ENCODE measurements around the gene KIAA0586.
"Not testable (repeated sequence)": the region's sequence is repeated elsewhere in the genome, so short reads cannot be mapped to it uniquely, and the experiment has no call there.

The KIAA0586 gene

GRCh38 chr14:58427281-58428117, at the start of gene KIAA0586, which contains the start of gene TIMM9:
TSS of gene KIAA0586 (plus strand) at chr14:58427719. CDS start at chr14:58428265, 546 bp downstream.
TSS of gene TIMM9 (minus strand) at chr14:58427531. CDS start at chr14:58411945, 15,586 bp downstream.
- DNase-seq = peak; percentile 95

DNA sequence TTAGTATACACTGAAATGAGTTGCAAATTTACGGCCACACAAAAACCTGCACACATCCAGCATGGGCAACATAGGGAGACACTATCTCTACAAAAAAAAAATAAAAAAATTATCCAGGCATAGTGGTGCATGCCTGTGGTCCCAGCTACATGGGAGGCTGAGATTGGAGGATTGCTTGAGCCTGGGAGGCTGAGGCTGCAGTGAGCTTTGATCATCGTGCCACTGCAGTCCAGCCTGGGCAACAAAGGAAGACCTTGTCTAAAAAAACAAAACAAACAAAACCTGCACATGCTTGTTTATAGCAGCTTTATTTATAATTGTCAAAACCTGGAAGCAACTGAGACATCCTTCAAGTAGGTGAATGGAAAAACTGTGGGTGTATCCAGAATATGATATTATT, 36.7 kb upstream of the KIAA0586 start:
- no peak for DNase-seq

DNA sequence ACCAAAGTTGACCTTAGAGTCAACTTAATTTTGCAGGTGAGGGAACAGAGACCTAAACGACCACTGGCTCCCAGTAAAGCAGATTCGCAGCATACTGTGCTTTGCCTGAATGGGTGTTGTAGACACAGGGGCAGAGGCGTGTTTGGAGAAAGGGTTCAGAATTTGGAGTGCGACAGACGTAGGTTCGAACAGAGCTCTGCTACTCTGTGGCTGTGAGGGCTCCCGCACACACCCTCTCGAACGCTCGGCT, 32.0 kb upstream of the KIAA0586 start:
- no peak for DNase-seq

DNA sequence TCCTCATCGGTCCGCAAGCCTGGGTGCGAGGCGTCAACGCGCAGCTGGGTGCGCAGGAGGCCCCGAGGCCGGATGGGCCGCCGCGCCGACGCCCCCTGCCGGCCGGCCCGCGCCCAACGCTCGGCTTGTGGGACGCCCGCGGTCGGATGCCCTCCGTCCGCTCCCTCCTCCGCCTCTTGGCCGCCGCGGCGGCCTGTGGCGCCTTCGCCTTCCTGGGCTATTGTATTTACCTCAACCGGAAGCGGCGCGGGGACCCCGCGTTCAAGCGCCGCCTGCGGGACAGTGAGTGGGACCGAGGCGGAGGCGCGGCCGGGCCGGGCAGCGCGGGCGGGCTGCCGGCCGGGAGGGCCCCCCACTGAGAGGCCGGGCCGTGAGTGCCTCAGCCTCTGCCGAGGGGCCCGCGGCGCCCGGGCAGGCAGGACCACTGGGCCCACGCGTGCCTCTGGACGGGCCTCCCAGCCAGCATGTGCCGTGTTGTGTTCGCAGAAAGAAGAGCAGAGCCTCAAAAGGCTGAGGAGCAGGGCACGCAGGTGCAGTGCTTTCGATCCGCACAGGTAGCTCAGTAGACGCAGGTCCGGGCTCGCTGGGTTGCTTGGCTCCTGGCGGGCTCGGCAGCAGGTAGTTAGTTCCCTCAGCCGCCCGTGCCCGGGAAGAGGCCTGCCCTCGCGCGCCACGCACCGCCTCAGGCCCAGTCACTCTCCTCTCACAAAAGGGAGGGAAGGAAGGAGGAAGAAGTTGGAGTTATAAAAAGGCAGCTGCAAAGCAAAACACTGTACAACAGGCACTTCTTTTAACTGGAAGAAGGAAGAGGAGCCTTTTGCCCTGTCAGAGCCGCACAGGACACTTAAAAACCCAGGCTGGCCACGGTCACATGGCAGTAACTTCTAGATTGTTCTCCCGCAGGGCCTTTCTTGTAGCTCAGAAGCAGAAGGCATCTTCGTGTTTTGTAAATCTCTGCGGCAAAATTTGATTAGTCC, 31.4 kb upstream of the KIAA0586 start, which contains the start of gene TOMM20L:
TOMM20L (plus strand) TSS at position 119 of the 977 bp plus-strand sequence; CDS start at position 147, 28 bp downstream.
- peak; percentile 82 for DNase-seq

- no peak for DNase-seq
Observed at GRCh38 chr14:58397156-58397555, 30.4 kb upstream of the KIAA0586 start.

GRCh38 chr14:58398495-58398894, 29.0 kb upstream of the KIAA0586 start:
- DNase-seq = no peak

DNA sequence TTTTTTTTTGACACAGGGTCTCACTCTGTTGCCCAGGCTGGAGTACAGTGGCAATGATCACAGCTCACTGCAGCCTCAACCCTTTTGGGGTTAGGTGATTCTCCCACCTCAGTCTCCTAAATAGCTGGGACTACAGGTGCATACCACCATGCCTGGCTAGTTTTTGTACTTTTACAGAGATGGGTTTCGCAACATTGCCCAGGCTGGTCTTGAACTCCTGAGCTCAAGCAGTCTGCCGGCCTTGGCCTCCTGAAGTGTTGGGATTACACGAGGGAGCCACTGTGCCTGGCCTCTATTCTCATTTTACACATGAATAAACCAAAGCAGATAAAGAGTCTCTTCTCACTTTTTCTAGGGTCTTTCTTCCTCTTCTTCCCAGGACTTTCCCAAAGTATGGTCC, 28.6 kb upstream of the KIAA0586 start:
- no peak for DNase-seq

DNA sequence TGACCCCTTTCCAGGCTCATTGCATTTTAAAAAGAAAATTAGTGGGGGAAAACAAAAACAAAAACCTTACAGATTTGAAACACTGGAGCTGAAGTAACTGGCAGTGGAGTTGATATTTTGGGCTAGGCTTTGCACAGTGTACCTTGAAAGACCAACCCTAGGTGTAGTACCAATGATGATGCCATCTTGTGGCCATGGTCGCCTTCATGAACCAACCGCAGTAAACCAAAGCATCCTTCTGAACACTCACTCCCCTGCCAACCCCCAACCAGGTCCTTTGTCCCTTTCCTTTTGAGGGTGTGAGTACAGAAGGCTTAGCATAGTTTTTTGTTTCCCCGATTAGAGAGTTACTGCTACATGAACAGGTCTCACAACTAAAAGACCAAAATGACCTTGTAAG, 25.9 kb upstream of the KIAA0586 start:
- DNase-seq = no peak

DNA sequence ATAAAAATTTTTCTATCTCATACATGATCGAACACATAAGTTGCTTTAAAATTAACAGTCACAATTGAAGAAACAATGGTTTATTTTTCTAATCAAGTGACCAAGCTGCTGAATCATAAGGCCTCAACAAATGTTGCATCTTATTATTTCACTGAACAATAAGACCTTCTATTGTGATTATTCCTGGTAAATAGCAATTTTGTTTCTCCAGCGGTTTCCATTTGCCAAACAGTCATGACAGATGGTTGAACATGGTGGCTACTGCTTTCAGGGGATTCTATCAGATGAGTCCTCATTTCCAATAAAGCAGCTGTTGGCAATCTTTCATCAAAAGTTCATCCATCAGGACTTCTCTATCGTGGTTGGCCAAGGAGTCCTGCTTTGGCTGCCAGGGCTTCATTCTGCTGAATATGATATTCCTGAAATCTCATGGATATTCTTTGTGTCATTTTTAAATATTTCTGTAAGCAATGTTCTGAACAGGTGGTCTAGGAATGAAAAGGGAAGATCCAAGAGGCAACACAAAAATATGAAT, 18.8 kb upstream of the KIAA0586 start:
- no peak for DNase-seq

GRCh38 chr14:58414845-58415244, 12.7 kb upstream of the KIAA0586 start:
- DNase-seq = no peak

GRCh38 chr14:58415636-58416547, 11.6 kb upstream of the KIAA0586 start:
- no peak for DNase-seq

GRCh38 chr14:58416934-58417333, 10.6 kb upstream of the KIAA0586 start:
- not testable (repeated sequence) for DNase-seq

DNA sequence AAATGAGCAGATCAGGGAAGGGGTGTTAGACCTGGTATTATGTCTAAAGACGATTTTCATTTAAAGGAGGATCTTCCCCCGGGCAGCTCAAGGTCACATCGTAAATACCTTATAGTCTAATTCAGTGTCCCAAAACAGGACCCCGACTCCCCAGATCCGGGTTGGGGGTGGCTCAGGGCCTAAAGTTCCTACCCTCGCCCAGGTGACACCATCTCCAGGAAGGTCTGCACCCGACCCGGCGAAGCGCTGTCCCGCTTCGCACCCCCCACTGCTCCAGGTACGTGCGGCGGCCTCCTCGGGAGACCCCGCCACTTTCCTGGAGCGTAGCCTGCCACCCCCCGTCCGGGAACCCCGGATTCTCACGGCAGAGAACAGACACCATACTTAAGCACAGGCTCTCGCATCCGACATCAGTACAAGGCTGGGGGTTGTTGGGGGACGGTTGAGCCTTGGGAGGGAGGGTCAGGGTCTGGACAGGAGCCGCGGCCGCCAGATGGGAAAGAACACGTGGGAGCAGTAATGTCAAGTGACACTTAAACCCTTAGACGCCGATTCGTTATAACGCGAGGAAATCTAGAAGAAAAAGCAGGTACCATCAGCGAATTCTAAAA, 744 bp upstream of the KIAA0586 start:
- peak; percentile 64 for DNase-seq

GRCh38 chr14:58428118-58428683, 682 bp downstream of the KIAA0586 start:
- DNase-seq = peak; percentile 40

DNA sequence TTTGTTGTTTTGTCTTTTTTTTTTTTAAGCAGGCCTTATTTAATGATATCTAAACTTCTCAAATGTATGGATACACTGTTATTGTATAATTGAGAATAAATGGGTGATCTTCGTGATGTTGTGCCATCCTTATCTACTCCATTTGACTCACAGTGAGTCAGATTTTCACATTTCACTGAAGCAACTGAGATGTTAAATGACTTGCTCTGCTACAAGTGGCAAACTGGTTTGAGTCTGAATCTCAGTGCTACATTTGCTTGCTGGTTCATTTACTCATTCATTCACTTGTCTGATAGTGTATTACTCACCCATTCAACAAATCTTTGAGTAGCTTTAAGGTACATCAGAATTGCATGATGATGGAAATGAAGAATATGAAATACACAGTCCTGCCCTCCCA, 2.6 kb downstream of the KIAA0586 start:
- DNase-seq = no peak

DNA sequence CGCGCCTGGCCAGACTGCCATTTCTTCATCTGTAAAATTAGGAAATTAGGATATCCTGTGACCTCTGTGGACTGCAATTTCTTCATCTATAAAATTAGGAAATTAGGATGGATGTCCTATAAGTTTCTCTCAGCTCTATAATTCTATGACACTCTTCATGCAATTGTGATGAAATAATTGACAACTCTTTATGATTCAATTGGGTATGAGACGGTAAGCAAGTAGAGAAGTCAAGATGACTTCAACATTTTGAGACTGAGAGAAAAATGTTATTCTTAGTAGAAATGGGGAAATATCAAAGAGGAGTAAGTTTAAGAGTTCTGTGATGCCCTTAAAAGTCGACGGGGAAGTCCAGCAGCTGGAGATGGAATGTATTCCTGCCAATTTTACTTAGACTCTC, 12.0 kb downstream of the KIAA0586 start:
- DNase-seq = no peak

DNA sequence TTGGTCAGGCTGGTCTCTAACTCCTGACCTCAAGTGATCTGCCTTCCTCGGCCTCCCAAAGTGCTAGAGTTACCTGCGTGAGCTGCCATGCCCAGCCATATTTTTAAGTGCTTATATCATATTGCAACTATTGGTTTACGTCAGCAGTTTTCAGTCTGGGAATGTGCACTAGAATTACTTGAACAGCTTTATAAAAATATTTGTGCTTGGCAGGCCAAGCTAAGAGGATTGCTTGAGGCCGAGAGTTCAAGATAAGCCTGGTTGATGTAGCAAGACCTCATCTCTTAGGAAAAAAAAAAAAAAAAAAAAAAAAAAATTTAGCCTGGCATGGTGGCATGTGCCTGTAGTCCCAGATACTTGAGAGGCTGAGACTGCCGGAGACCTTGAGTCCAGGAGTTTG, 17.1 kb downstream of the KIAA0586 start:
- DNase-seq = no peak

DNA sequence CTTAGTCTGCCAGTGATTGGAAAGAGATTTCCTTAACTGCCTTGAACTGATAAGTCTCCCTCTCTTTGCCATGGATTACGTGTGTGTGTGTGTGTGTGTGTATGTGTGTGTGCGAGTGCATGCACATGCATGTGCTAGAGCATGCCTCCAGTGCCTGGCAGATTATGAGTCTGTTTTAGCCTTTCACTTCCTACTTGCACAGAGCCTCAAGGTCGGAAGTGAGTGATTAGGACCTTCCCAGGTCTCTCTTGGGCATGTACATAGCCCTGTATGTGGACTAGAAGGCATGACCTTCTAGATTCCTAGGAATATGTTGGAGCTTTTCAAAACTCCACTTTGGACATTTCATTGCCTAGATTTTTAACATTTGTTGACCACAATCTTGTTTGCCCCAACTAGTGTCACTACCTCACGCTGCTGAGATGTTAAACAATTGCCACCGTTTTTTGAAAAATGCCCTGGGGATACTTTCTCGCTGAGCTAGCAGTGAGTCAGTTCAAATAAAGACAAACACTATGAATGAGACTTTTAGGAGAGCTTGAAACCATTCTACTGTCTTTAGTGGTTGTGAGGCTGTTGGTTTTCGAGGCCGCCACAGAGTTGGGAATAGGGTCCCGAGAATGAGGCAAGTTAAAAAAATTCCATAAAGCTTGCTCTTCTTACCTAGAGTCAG, 28.2 kb downstream of the KIAA0586 start:
- DNase-seq = no peak

GRCh38 chr14:58460772-58461171, 33.3 kb downstream of the KIAA0586 start:
- no peak for DNase-seq

- no peak for DNase-seq
Observed at GRCh38 chr14:58463147-58463546, 35.6 kb downstream of the KIAA0586 start.

GRCh38 chr14:58464652-58465051, 37.1 kb downstream of the KIAA0586 start:
- no peak for DNase-seq
